ENCODE data around the gene ZGPAT.
A peak's percentile ranks its signal among the peaks of the same experiment; 100 is the strongest.

Gene ZGPAT

GRCh38 chr20:63734946-63735858, 27.4 kb downstream of the ZGPAT start:
- no peak for DNase-seq (ENCODE audit: low read depth)

DNA sequence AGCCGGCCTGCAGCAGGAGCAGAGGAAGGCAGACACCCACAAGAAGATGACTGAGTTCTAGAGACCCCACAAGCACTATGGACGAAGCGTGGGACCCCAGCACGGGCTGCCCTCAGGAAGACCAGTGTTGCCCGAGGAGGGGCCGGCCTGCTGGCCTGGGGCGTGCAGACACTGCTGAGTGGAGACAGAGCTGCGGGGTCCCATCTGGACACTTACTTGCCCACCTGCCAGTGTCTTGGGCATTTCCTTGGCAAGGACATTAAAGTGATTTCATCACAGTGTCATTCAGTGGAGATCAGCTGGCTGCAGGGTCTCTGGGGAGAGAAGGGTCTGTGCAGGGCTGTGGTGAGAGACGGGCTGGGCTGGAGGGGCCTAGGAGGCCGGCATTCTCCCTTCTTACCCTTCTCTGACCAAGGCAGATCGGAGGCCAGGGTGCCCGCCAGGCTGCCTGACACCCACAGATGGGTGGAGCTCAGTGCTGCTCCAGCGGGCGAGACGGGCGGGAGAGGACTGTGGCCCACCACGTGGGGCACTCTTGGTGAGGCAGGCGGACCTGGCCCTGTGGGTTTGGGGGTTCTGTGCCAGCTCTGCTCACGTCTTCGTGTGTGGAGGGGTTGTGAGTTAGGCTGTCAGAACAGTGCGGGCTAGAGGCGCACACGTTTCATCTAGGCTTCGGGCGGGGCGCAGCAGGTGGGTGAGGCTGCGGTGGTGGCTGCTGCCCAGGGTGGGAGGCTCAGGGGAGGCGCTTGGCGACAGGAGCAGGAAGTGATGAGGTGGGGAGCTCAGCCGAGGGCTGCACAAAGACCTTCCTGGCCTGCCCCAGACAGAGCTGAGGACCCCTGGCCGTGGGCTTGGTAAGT, 28.2 kb downstream of the ZGPAT start, which contains the start of gene LIME1:
Gene LIME1, plus strand, starts transcription at position 806 of the 860 bp plus-strand sequence. CDS start 886 bp downstream, outside the sequence.
- DNase-seq (ENCODE audit: low read depth), result no peak

- no peak for DNase-seq (ENCODE audit: low read depth)
Measured at GRCh38 chr20:63736893-63737694, 29.3 kb downstream of the ZGPAT start.

DNA sequence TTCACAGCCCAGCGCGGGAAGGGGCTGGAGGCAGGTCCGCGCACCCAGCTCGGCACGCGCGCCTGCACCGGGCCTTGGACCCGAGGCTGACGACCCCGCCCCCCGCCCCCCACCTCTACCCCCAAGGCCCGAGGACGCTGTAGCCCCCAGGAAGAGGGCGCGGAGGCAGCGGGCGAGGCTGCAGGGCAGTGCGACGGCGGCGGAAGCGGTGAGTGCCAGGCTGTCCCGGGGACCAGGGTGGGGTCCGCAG, 29.8 kb downstream of the ZGPAT start:
- DNase-seq (ENCODE audit: low read depth), result no peak

DNA sequence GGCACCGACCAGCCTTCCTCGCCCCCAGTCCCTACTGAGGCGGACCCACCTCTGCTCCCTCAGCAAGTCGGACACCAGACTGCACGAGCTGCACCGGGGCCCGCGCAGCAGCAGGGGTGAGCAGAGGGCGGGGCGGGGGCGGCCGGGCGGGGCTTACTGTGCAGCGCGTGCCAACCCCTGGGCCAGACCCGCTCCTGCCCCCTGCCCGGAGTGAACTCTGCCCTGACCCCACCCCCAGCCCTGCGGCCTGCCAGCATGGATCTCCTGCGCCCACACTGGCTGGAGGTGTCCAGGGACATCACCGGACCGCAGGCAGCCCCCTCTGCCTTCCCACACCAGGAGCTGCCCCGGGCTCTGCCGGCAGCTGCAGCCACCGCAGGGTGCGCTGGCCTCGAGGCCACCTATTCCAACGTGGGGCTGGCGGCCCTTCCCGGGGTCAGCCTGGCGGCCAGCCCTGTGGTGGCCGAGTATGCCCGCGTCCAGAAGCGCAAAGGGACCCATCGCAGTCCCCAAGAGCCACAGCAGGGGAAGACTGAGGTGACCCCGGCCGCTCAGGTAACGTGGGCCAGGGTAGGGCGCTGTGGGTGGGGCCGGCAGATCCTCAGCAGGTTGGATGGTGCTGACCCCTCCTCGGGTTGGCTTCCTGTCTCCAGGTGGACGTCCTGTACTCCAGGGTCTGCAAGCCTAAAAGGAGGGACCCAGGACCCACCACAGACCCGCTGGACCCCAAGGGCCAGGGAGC, 30.3 kb downstream of the ZGPAT start:
- DNase-seq (ENCODE audit: low read depth), result no peak

GRCh38 chr20:63738687-63739129, 30.9 kb downstream of the ZGPAT start:
- DNase-seq (ENCODE audit: low read depth), result no peak

GRCh38 chr20:63739130-63740069, 31.6 kb downstream of the ZGPAT start, which contains the start of gene SLC2A4RG:
Gene SLC2A4RG (plus strand): TSS chr20:63739776. CDS start chr20:63739913, 137 bp downstream.
- DNase-seq (ENCODE audit: low read depth), result no peak

GRCh38 chr20:63740070-63740626, 32.3 kb downstream of the ZGPAT start:
- no peak for DNase-seq (ENCODE audit: low read depth)

- peak; percentile 31 for DNase-seq (ENCODE audit: low read depth)
Measured at GRCh38 chr20:63740627-63741353, 33.0 kb downstream of the ZGPAT start.

GRCh38 chr20:63741354-63741675, 33.5 kb downstream of the ZGPAT start:
- DNase-seq (ENCODE audit: low read depth), result no peak

DNA sequence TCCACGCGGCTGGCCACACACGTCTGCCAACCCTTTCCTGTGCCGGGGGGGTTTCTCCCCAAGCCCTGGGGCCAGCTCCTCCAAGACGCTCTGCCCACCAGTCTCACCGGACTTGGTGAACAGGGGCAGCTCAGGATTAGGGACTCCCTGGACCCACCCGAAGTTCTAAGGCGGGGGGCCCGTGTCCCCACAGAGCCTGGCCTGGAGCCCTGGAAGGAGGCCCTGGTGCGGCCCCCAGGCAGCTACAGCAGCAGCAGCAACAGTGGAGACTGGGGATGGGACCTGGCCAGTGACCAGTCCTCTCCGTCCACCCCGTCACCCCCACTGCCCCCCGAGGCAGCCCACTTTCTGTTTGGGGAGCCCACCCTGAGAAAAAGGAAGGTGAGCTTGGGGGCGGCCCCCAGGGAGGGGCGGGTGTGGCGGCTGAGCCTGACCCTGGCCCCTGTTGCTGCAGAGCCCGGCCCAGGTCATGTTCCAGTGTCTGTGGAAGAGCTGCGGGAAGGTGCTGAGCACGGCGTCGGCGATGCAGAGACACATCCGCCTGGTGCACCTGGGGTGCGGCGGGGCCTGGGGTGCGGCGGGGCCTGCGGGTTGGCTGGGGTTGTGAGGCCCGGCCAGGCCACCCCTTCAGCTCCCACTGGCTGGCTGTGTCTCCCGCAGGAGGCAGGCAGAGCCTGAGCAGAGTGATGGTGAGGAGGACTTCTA, 34.0 kb downstream of the ZGPAT start:
- no peak for DNase-seq (ENCODE audit: low read depth)

- DNase-seq (ENCODE audit: low read depth), result no peak
Measured at GRCh38 chr20:63742381-63743024, 34.7 kb downstream of the ZGPAT start.

- no peak for DNase-seq (ENCODE audit: low read depth)
Measured at GRCh38 chr20:63743210-63743970, 35.6 kb downstream of the ZGPAT start.

GRCh38 chr20:63744158-63744557, 36.3 kb downstream of the ZGPAT start:
- no peak for DNase-seq (ENCODE audit: low read depth)

DNA sequence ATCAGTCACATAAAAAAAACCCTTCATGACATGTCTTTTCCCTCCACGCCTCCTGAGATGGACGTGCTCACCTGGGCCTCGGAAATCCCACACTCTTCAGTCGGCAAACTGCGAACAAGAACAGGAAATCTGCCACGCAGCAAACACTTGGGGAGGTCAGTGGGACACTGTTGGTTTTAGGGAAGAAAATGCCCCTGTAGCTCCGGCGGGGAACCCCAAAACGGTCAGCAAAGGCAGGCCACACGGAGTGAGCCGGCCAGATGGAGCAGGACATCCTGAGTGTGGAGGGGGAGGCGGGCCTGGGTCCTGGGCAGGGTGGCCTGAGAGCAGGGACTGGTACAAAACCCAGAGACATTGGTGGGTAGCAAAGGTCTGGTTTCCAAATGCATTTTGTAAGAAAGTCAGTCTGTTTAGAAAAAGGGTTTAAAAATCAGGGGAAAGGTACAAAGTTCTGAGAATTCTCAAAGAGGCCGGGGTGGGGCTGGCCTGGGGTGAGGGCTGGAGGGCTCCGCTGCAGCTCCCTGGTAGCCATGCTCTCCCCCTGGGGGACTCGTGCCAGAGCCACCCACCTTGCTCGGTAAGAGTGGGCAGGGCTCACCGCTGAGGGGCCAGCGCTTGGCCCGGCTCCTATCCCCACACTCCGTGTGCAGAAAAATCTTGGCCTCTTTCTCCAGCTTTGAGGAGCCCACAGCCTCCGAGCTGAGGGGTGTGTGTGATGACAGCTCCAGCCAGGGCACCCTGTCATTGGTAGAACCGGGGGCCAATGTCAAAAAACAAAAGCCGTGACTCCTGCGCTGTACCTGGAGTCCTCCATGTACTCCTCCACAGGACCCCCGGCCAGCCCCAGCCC, 37.0 kb downstream of the ZGPAT start:
- DNase-seq (ENCODE audit: low read depth), result no peak

DNA sequence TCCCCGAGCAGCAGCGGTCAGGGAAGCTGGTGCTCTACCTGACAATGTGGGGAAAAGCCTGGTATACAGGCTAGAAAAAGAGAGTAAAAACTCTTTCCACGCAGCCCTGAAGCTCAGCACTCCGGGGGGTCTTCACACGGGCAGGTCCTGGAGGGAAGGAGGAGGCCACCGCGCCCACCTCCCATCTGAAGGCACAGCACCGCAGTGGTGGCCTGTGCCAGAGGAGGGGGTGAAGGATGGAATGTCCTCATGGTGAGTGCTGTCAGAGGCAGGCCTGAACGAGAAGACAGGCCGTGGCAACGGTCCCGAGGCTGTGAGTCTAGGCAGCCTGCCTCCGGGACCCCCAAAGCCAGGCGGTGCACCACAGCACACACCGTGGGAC, 37.6 kb downstream of the ZGPAT start:
- DNase-seq (ENCODE audit: low read depth), result no peak
